Fibroblast of lung (primary cell): ENCODE results near the gene SAMSN1.

Experiments used
- CTCF ChIP-seq, 2 donors: IDR thresholded peaks in 1 of 2; conservative IDR thresholded peaks in 1 of 2; 1 replicate in 1 of 2; 2 replicates in 1 of 2; pipeline ENCODE4 v1.5.1; 2011 to 2012; ENCODE audit warnings: low read length in 2 of 2, control low read depth in 1 of 2, inconsistent platforms in 1 of 2, low read depth in 1 of 2, mild to moderate bottlenecking in 1 of 2
- EZH2 ChIP-seq: IDR thresholded peaks from 2 replicates; pipeline ENCODE4 v1.5.1; 2012; ENCODE audit warnings: low read length, control low read depth, mild to moderate bottlenecking; ENCODE audit errors: missing control alignments

GRCh38 chr21:14573244-14573643 is 27.1 kb upstream of the SAMSN1 start:
- TF ChIP-seq CTCF (conservative IDR thresholded peaks at IDR 0.05 in 1 of 2, IDR thresholded peaks at IDR 0.05 in 1 of 2; ENCODE audit: low read depth in 1 of 2, low read length in 2 of 2): no peak
- TF ChIP-seq EZH2: no peak
